GM19452 (cell line): ENCODE results near the gene VPS35L.

Experiments
- ATAC-seq: cut with Tn5 transposase; IDR thresholded peaks from one replicate; pipeline ENCODE4 v1.9.1; 2021; ENCODE audit not compliant: unreplicated experiment

Gene VPS35L

GRCh38 chr16:19688396-19689024 lies 133.0 kb downstream of the VPS35L start:
- ATAC-seq = no peak

GRCh38 chr16:19689342-19689741 lies 133.8 kb downstream of the VPS35L start:
- ATAC-seq = no peak

GRCh38 chr16:19690196-19690595 lies 134.7 kb downstream of the VPS35L start:
- ATAC-seq = no peak

GRCh38 chr16:19691161-19691711 lies 135.7 kb downstream of the VPS35L start:
- no peak for ATAC-seq

GRCh38 chr16:19694989-19695388 lies 139.5 kb downstream of the VPS35L start:
- ATAC-seq = no peak

- no peak for ATAC-seq
These were observed 140.8 kb downstream of the VPS35L start for GRCh38 chr16:19696328-19696727.

GRCh38 chr16:19696961-19697360 lies 141.5 kb downstream of the VPS35L start:
- ATAC-seq = no peak

GRCh38 chr16:19697756-19698318 lies 142.3 kb downstream of the VPS35L start:
- ATAC-seq = no peak

GRCh38 chr16:19698480-19699465 lies 143.3 kb downstream of the VPS35L start:
- no peak for ATAC-seq

GRCh38 chr16:19699472-19699871 lies 144.0 kb downstream of the VPS35L start:
- ATAC-seq = no peak

- ATAC-seq = no peak
These were observed 144.8 kb downstream of the VPS35L start for GRCh38 chr16:19700319-19700781.

- ATAC-seq = no peak
These were observed 145.6 kb downstream of the VPS35L start for GRCh38 chr16:19701091-19701490.

GRCh38 chr16:19703172-19703889 lies 147.8 kb downstream of the VPS35L start:
- no peak for ATAC-seq

- ATAC-seq = no peak
These were observed 149.0 kb downstream of the VPS35L start for GRCh38 chr16:19704321-19705145.

- ATAC-seq = no peak
These were observed 149.6 kb downstream of the VPS35L start for GRCh38 chr16:19705146-19705501.

GRCh38 chr16:19705843-19706242 lies 150.3 kb downstream of the VPS35L start:
- no peak for ATAC-seq

- no peak for ATAC-seq
These were observed 151.3 kb downstream of the VPS35L start for GRCh38 chr16:19706846-19707245.

- ATAC-seq = no peak
These were observed 152.2 kb downstream of the VPS35L start for GRCh38 chr16:19707569-19708295.
